Left forelimb (tissue), 1 donor: ENCODE data around the gene CEP135.

Experiments used
- DNase-seq: peaks from one replicate; pipeline ENCODE4 v3.0.0-alpha.2; 2018; ENCODE audit warnings: low spot score

The CEP135 gene

DNA sequence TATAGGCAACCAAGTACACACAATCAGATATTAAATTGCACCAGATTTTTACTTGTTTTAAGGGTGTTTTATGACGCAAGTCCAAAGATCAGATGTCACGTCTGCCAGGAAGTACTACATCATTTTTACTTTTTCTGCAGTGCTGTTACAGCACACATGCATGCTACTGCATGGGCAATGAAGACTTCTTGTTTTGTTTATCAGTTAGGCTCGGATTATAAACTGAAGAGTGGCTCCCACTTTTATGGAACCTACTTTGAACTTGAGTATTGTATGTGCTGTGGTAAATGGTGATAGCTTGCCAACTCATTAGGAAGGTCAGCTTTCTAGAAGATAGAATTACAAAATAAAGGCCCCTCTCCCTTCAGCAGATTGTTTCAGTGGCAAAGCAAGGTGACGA, 131.6 kb downstream of the CEP135 start:
- no peak for DNase-seq

- no peak for DNase-seq
These were observed 134.1 kb downstream of the CEP135 start for GRCh38 chr4:56082829-56083228.
